Measurements from ENCODE around the gene FCSK.

DNA sequence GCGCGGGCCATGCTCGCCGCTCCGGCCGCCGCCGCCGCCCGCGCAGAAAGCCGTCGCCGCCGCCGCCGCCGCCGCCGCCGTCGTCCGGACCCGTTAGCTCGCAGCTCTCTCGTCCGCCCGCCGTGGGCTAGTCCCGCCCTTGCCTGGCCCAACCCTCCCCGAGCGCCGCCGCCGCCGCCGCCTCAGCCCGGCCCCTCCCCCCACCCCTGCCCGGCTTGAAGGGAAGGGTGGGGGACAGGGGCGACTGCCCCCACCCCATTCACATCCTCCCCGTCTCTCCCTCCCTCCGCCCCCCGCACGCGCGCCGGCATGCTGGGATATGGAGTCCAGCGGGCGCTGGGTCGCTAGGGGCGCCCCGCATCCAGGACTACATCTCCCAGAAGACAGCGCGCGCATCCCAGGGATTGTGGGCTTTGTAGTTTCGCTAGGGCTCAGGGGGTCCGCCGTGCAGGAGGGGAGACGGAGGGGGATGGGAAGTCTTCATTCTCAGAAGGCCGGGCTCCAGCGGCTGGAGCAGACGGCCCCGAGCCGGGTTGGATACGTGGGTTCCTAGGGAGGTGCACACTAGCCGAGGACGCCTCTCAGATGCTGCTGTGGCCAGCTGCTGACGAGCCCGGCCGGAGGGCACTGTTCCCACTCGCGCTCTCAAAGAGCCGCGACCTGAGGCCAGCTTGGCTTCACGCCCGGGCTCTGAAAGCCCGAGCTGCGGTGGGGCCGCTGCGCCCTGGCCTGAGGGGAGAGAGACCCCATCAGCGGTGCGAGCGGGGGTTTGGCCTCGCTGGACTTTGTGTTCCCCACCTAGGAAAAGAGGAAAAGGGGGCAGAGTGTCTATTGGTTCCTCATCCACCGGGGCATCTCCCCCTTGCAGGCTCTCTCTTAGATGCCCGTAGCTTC lies 15.2 kb upstream of the FCSK start, which contains the start of gene ST3GAL2:
- TF ChIP-seq EZH2 (IDR thresholded peaks at IDR 0.05; ENCODE audit: insufficient read depth, poor library complexity, severe bottlenecking) = no peak
- TF ChIP-seq EZH2phosphoT487 (IDR thresholded peaks at IDR 0.05; ENCODE audit: insufficient read depth, low read depth) = no peak
